ENCODE results near the gene SLC16A9.
"Not testable (repeated sequence)": the region's sequence is repeated elsewhere in the genome, so short reads cannot be mapped to it uniquely, and the experiment has no call there.

SLC16A9 gene

GRCh38 chr10:59648711-59649201 is 60.9 kb downstream of the SLC16A9 start:
- no peak overlapping the region for H3K4me3 ChIP-seq
- in situ Hi-C loops (cut with MboI; ENCODE audit: low sequenced_read_pairs) = loop anchor here (25.0 kb wide), 1 partner anchor 789 kb away; no protein-coding TSS in a partner anchor
- H3K36me3 ChIP-seq (replicated peaks) = peaks cover under 1% of the 10 kb centered on the region; the same call in 1 of the 2 replicates
- peaks cover 14% of the 10 kb centered on the region for H3K4me1 ChIP-seq
- 0 out of 2 replicates have a peak, but pooled peaks cover 4% of the 10 kb centered on the region for H3K9me3 ChIP-seq
- H3K27me3 ChIP-seq (ENCODE audit: low read depth) = no peaks in the 10 kb centered on the region
- DNase-seq (ENCODE audit: low spot score in 2 of 2) = peak; percentile 61 to 84

GRCh38 chr10:59644841-59645240 is 64.8 kb downstream of the SLC16A9 start:
- H3K4me3 ChIP-seq = no peak overlapping the region
- no peaks in the 10 kb centered on the region for H3K27me3 ChIP-seq (ENCODE audit: low read depth)
- 0 out of 2 replicates have a peak, but pooled peaks cover 4% of the 10 kb centered on the region for H3K9me3 ChIP-seq
- no peaks in the 10 kb centered on the region for H3K36me3 ChIP-seq (replicated peaks)
- in situ Hi-C loops (cut with MboI; ENCODE audit: low sequenced_read_pairs) = loop anchor here (25.0 kb wide), 1 partner anchor 792 kb away; no protein-coding TSS in a partner anchor
- no peak for DNase-seq (ENCODE audit: low spot score in 2 of 2)
- peaks cover 14% of the 10 kb centered on the region for H3K4me1 ChIP-seq

DNA sequence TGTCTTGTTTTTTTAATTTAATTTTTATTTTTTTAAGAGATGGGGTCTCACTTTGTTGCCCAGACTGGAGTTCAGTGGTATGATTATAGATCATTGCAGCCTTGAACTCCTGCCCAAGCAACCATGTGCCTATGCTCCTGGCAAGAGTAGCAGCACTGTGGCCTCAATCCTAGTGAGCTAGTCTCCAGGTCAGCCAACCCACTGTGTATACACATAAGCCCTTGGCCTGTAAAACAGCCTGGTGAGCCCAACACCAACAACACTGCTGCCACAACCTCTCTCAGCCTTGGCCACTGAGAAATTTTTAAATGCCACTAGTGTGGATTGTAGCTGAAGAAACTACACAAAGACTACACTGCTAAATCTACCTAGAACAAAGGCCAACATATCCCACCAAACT is 68.0 kb downstream of the SLC16A9 start:
- not testable (repeated sequence) for H3K4me3 ChIP-seq; DNase-seq (ENCODE audit: low spot score in 2 of 2); H3K9me3 ChIP-seq; H3K4me1 ChIP-seq; H3K36me3 ChIP-seq (replicated peaks); H3K27me3 ChIP-seq (ENCODE audit: low read depth)
- in situ Hi-C loops (cut with MboI; ENCODE audit: low sequenced_read_pairs) = loop anchor here (25.0 kb wide), 1 partner anchor 796 kb away; no protein-coding TSS in a partner anchor

- H3K9me3 ChIP-seq = no peaks in the 10 kb centered on the region
- in situ Hi-C loops (cut with MboI; ENCODE audit: low sequenced_read_pairs) = loop anchor here (25.0 kb wide), 1 partner anchor 802 kb away; no protein-coding TSS in a partner anchor
- no peak overlapping the region for H3K4me3 ChIP-seq
- H3K4me1 ChIP-seq = no peaks in the 10 kb centered on the region
- H3K36me3 ChIP-seq (replicated peaks) = no peaks in the 10 kb centered on the region
- H3K27me3 ChIP-seq (ENCODE audit: low read depth) = no peaks in the 10 kb centered on the region
- no peak for DNase-seq (ENCODE audit: low spot score in 2 of 2)
Observed at GRCh38 chr10:59635502-59636290, 74.0 kb downstream of the SLC16A9 start.

DNA sequence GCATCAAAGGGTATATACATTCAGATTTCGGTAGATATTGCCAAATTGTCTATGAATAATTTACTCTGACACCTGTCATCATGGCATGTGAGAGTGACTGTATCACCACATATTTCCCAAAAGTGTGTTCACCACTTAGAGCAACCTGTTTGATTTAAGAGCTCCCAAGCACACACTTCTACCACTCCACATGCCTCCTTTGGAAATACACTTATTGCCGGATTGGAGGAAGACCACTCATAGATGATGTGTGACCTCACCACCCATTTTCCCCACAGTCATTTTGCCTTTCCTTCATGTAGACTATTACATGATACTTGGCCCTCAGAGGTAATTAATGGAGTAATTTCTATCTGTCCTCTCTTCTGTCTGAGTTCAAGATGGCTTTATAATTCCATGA is 75.5 kb downstream of the SLC16A9 start:
- no peaks in the 10 kb centered on the region for H3K4me1 ChIP-seq
- no peak for DNase-seq (ENCODE audit: low spot score in 2 of 2)
- H3K36me3 ChIP-seq (replicated peaks) = no peaks in the 10 kb centered on the region
- H3K4me3 ChIP-seq = no peak overlapping the region
- in situ Hi-C loops (cut with MboI; ENCODE audit: low sequenced_read_pairs) = loop anchor here (25.0 kb wide), 1 partner anchor 803 kb away; no protein-coding TSS in a partner anchor
- H3K9me3 ChIP-seq = no peaks in the 10 kb centered on the region
- H3K27me3 ChIP-seq (ENCODE audit: low read depth) = no peaks in the 10 kb centered on the region

DNA sequence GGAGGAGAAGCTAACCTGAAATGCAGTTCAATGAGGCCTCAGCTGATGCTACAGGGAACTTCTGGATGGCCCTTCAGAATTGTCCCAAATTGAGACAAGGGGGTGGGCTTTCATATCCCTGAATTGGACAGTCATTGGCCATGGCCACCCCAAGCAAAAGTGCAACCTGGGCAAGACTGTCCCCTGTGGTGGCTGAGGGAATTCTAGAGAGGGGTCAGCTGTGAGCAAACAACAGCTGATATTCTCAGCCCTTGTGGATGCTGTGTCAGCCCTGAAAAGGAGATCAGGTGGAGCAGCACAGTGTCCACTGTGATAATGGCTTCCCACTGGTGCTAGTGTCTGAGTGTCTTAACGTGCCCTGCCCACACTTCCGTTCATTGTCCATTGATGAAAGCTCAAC is 76.6 kb downstream of the SLC16A9 start:
- Histone ChIP-seq H3K9me3 (no peaks in the 10 kb centered on the region), H3K4me3 (no peak overlapping the region), H3K36me3 (replicated peaks) (no peaks in the 10 kb centered on the region), H3K27me3 (ENCODE audit: low read depth) (no peaks in the 10 kb centered on the region), H3K4me1 (no peaks in the 10 kb centered on the region)
- in situ Hi-C loops (cut with MboI; ENCODE audit: low sequenced_read_pairs) = loop anchor here (25.0 kb wide), 1 partner anchor 804 kb away; no protein-coding TSS in a partner anchor
- DNase-seq (ENCODE audit: low spot score in 2 of 2) = no peak

DNA sequence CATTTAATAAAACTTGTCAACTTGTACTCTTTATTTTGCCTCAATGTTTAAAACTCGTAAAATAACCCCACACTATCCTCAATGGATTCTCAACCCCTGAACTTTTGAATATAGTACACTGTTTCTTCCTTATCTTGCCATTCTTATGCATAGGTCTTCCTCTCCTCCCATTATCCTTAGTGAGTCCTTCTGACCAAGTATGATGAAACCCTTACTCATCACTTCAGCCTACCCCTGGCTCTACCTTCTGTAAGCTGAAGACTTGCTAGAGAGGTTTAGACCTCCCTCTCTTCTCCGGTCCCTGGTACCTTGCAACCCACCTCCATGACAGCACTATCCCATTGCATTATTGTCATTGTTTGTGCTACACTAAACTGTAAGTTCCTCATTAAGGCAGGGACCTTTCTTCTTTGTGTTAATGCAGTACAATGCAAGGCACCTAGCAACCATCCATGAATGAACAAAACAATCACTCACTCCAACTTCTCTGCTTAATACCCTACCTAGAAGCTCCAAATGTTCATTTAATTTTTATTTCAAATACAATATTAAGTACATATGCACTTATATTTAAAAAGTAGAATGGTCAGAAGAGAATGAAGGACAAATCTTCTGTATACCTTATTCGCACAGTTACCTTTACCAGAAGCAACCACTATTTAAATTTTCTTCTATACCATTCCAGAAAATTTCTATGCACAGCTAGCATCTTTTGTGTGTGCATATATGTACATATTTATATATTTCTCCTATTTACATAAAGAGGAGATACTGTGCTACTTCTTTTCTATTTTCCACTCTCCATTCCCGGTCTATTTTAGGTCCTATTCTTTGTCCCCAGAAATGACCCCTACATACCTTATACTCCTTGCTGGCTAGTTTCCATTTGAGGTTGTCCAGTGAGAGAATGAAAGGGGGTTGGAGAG is 77.5 kb downstream of the SLC16A9 start:
- H3K4me3 ChIP-seq = no peak overlapping the region
- H3K4me1 ChIP-seq = no peaks in the 10 kb centered on the region
- no peaks in the 10 kb centered on the region for H3K36me3 ChIP-seq (replicated peaks)
- H3K27me3 ChIP-seq (ENCODE audit: low read depth) = no peaks in the 10 kb centered on the region
- DNase-seq (ENCODE audit: low spot score in 2 of 2) = no peak
- in situ Hi-C loops (cut with MboI; ENCODE audit: low sequenced_read_pairs) = loop anchor here (25.0 kb wide), 1 partner anchor 805 kb away; no protein-coding TSS in a partner anchor
- no peaks in the 10 kb centered on the region for H3K9me3 ChIP-seq

DNA sequence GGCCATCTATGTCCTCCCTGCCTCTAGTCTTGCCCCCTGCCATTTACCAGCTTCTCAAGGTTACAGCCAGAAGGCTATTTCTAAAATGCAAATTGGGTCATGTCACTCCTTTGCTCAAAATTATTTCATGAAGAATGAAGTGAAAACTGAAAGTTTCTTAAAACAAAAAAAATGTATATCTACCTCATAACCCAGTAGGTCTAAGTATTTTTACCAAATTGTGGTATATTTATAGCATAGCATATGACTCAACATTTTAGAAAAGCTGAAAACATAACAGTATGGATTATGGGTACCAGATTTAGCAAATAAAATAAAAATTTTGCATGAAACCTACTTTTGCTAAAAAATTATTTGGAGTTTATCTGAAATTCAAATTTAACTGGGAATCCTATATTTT is 78.4 kb downstream of the SLC16A9 start:
- H3K36me3 ChIP-seq (replicated peaks) = no peaks in the 10 kb centered on the region
- DNase-seq (ENCODE audit: low spot score in 2 of 2) = no peak
- H3K9me3 ChIP-seq = no peaks in the 10 kb centered on the region
- no peaks in the 10 kb centered on the region for H3K4me1 ChIP-seq
- H3K4me3 ChIP-seq = no peak overlapping the region
- H3K27me3 ChIP-seq (ENCODE audit: low read depth) = no peaks in the 10 kb centered on the region
- in situ Hi-C loops (cut with MboI; ENCODE audit: low sequenced_read_pairs) = loop anchor here (25.0 kb wide), 1 partner anchor 806 kb away; no protein-coding TSS in a partner anchor

GRCh38 chr10:59628965-59629364 is 80.7 kb downstream of the SLC16A9 start:
- no peaks in the 10 kb centered on the region for H3K36me3 ChIP-seq (replicated peaks)
- no peaks in the 10 kb centered on the region for H3K9me3 ChIP-seq
- in situ Hi-C loops (cut with MboI; ENCODE audit: low sequenced_read_pairs) = loop anchor here (10.0 to 25.0 kb wide), 4 partner anchors 406 to 844 kb away; no protein-coding TSS in a partner anchor
- no peak for DNase-seq (ENCODE audit: low spot score in 2 of 2)
- no peaks in the 10 kb centered on the region for H3K4me1 ChIP-seq
- H3K4me3 ChIP-seq = no peak overlapping the region
- no peaks in the 10 kb centered on the region for H3K27me3 ChIP-seq (ENCODE audit: low read depth)

GRCh38 chr10:59628456-59628855 is 81.2 kb downstream of the SLC16A9 start:
- no peaks in the 10 kb centered on the region for H3K27me3 ChIP-seq (ENCODE audit: low read depth)
- no peak overlapping the region for H3K4me3 ChIP-seq
- H3K9me3 ChIP-seq = no peaks in the 10 kb centered on the region
- in situ Hi-C loops (cut with MboI; ENCODE audit: low sequenced_read_pairs) = loop anchor here (10.0 to 25.0 kb wide), 4 partner anchors 406 to 844 kb away; no protein-coding TSS in a partner anchor
- no peaks in the 10 kb centered on the region for H3K36me3 ChIP-seq (replicated peaks)
- no peaks in the 10 kb centered on the region for H3K4me1 ChIP-seq
- DNase-seq (ENCODE audit: low spot score in 2 of 2) = no peak

DNA sequence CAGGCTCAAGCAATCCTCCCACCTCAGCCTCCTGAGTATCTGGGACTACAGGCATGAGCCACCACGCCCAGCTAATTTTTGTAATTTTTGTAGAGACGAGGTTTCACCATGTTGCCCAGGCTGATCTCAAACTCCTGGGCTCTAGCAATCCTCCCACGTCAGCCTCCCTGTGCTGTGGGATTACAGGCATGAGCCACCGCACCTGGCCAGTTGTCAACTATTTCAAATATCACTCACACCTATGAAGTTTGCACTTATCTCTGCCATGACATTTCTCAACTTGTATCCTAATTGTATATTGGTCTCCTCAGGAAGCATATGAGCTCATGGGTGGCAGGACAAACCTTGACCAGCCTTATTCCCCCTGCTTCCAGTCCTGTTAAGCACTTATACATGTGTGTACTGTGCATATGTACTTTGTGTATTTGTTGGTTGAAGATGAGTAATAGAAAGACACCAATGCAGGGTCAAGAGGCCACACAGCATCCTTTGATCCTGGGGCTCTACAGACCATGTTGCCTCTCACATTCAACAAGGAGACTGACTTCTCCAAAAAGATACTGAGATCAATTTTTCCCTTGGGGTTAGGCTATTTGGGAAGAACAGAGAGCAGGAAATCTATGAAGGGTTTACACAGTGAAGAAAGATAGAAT is 82.2 kb downstream of the SLC16A9 start:
- Histone ChIP-seq H3K4me1 (no peaks in the 10 kb centered on the region), H3K36me3 (replicated peaks) (no peaks in the 10 kb centered on the region), H3K4me3 (no peak overlapping the region), H3K27me3 (ENCODE audit: low read depth) (no peaks in the 10 kb centered on the region), H3K9me3 (no peaks in the 10 kb centered on the region)
- DNase-seq (ENCODE audit: low spot score in 2 of 2) = no peak
- in situ Hi-C loops (cut with MboI; ENCODE audit: low sequenced_read_pairs) = loop anchor here (10.0 to 25.0 kb wide), 4 partner anchors 407 to 843 kb away; no protein-coding TSS in a partner anchor

GRCh38 chr10:59626523-59626869 is 83.2 kb downstream of the SLC16A9 start:
- Histone ChIP-seq H3K9me3 (no peaks in the 10 kb centered on the region), H3K27me3 (ENCODE audit: low read depth) (no peaks in the 10 kb centered on the region), H3K36me3 (replicated peaks) (no peaks in the 10 kb centered on the region), H3K4me3 (no peak overlapping the region), H3K4me1 (no peaks in the 10 kb centered on the region)
- DNase-seq (ENCODE audit: low spot score in 2 of 2) = peak in 1 of 2 experiments; percentile 33
- in situ Hi-C loops (cut with MboI; ENCODE audit: low sequenced_read_pairs) = loop anchor here (10.0 to 25.0 kb wide), 4 partner anchors 408 to 842 kb away; no protein-coding TSS in a partner anchor
